Measurements from ENCODE around the gene PRKCE. TPM values are rescaled to one million over a fixed set of nuclear protein-coding genes. Genes with fewer than 3 reads are reported as not detected.
"Not testable (repeated sequence)": the region's sequence is repeated elsewhere in the genome, so short reads cannot be mapped to it uniquely, and the experiment has no call there.

Gene PRKCE
- total RNA-seq, 1 donor from 2014 or later, result 20.8 TPM

DNA sequence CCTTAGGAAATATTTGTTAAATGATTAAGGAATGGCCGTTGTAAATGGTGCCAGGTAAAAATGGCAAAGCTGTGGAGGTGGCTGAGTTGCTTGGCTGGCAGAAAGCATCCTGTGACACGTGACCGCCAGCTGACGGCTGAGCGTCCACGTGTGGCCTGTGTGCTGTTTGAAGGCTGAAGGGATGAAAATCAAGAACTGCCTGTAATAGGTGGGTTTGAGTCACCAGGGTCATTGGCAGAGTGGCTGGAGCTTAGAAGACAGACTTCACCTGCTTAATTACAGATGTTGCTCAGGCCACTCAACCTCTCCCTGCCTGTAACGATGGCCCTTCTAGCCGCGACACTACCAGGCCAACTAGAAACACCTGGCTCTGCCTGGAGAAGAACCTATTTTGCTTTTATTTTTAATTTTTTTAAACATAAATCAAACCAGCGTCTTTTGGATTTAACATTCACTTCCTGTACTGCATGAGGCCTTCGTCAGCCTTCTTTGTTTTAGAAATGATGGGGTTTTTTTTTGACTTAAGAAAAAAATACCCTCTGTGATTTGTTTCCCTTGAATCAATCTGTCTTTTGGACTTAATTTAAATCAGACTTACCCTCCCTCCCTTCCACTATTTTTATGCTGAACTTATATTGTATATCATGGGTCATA is 206.5 kb downstream of the PRKCE start:
- no peak for DNase-seq (ENCODE audit: low spot score)

DNA sequence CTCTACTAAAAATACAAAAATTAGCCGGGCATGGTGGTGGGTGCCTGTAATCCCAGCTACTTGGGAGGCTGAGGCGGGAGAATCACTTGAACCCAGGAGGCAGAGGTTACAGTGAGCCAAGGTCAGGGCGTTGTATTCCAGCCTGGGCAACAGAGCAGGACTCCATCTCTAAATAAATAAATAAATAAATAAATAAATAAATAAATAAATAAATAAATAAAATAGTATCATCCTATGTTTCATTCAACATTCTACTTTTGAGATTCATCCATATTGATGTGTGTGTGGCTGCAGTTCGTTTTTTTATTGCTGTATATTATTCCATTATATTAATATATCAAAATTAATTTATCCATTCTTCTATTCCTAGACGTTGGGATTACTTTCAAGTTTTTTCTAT is 207.4 kb downstream of the PRKCE start:
- not testable (repeated sequence) for DNase-seq (ENCODE audit: low spot score)

DNA sequence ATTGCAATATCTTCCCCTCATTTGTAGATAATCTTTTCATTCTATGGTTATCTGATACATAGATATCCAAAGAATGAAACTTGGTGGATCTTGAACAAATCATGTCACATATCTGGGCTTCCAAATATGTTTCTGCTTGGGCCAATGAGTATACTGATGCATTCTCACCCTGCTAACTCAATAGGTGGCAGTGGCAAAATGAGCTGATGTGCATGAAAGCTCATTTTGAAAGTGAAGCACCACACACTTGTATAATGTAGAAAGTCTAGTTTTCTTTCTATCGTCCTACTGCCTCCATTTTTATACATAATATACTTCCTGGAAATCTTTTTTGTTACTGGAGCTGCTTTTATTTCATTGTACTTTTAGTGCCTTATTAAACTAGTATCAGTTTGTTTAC is 208.2 kb downstream of the PRKCE start:
- DNase-seq (ENCODE audit: low spot score), result no peak

DNA sequence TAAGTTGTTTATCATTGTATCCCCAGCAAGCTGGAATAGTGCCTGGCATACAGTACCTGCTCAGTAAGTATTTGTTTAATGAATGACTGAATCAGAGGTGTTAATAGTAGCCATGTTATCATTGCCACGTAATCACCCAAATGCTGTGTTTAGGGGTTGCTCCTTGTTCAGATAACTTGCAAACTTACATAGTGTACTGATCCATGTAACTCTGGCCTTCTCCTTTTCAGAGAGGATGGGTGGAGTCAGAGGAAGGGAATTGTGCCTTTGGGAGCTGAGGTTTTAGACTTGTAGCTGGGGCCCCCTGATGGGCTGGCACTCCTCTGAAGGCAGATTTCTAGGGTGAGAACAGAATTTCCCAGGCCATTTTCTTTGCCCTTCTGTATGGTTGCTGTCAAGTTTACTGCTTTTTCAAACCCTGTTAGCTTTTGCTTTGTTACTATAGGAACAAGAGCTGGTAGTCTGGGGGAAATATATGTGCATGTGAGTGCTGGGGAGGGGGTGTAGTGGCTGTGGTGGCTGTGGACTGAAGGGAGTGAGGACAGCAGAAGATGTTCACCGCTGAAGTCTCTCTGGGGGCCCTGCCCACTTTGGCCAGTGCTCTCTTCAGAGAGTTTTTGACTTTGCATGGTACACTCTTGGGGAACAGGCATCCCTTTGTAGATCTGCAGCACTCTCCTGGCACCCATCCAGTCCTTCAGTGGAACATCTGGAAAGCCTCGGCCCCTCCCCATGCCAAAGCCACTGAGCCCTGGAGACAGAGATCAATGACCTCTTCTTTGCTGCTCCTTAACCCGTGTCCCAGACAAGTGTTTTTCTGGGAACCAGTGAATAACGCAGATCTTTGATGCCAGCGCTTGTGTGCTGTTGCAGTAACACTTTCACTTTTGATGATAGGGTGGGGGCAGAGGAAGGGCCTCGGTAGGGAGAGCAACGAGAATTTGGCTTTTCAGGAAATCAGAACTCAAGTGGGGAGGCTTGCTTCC is 209.0 kb downstream of the PRKCE start:
- DNase-seq (ENCODE audit: low spot score), result peak; percentile 34

DNA sequence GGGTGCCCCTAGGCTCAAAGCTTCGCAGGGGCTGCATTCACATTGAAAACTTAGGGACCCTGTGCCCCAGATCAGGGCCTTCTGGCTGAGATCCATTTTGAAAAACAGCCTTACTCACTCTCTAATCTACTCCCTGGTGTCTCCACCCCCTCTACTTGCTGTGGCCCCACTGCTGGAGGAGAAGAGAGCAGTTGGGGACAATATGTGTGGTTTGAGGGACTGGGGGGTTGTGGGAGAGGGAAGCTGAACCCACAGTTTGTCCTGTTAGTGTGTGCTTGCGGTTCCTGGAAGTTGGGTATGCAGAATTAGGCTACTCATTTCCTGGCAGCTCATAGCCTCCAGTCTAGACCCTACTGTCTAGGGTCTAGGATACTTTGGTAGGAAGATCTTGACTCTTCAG is 211.4 kb downstream of the PRKCE start:
- no peak for DNase-seq (ENCODE audit: low spot score)

- DNase-seq (ENCODE audit: low spot score), result no peak
Observed at GRCh38 chr2:45864121-45864520, 212.6 kb downstream of the PRKCE start.

DNA sequence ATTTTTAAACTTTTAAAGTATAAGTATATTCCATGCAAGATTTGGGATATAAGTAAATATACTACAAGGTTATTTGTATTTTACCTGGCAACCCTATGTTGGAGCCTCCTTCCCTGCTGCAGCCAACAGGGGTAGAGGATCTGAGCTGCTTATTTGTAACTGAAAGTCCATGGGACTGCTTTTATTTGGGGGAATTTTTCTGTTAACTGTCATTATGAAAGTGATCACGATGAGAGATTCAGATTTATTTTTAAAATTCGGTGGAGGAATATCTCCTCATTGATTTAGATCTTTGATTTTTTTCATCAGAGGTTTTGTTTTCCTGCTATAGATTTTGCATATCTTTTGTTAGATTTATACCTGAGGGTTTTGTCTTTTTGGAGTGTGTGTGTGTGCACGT is 215.9 kb downstream of the PRKCE start:
- no peak for DNase-seq (ENCODE audit: low spot score)

- DNase-seq (ENCODE audit: low spot score), result no peak
Observed at GRCh38 chr2:45867800-45868199, 216.3 kb downstream of the PRKCE start.

GRCh38 chr2:45869165-45869501 is 217.7 kb downstream of the PRKCE start:
- DNase-seq (ENCODE audit: low spot score), result no peak

GRCh38 chr2:45871025-45871424 is 219.6 kb downstream of the PRKCE start:
- DNase-seq (ENCODE audit: low spot score), result no peak

DNA sequence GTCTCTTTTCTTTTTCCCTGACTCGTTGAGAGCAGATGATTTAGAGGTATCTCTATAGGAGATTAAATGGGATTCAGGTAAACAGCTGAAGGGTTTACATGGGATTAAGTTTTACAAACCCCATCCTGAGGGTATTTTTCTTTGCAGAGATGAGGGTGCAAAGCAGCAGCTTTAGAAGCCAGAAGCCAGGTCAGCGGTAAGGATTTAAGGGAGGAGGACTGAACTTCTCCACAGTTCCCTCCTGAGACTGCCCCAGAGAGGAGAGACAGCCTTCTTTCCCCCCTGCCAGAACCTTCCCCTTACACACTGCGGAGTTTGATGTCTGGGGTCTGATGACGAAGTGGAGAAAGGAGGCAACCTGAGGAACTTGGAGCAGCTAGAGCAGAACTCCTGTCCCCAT is 220.1 kb downstream of the PRKCE start:
- no peak for DNase-seq (ENCODE audit: low spot score)

GRCh38 chr2:45872211-45872610 is 220.7 kb downstream of the PRKCE start:
- no peak for DNase-seq (ENCODE audit: low spot score)

GRCh38 chr2:45874344-45874743 is 222.9 kb downstream of the PRKCE start:
- DNase-seq (ENCODE audit: low spot score), result peak; percentile 38

GRCh38 chr2:45876611-45877010 is 225.1 kb downstream of the PRKCE start:
- DNase-seq (ENCODE audit: low spot score), result no peak

GRCh38 chr2:45879406-45879805 is 227.9 kb downstream of the PRKCE start:
- no peak for DNase-seq (ENCODE audit: low spot score)

DNA sequence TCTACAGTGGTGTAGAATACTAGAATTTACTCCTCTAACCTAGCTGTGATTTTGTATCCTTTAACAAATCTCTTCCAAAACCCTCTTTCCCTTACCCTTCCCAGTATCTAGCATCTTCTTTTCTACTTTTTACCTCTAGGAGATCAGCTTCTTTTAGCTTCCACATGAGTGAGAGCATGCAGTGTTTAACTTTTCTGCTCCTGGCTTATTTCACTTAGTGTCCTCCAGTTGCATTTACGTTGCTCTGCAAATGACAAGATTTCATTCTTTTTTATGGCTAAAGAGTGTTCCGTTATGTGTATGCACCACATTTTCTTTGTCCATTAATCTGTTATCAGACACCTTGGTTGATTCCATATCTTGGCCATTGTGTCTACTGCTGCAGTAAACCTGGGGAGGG is 228.5 kb downstream of the PRKCE start:
- DNase-seq (ENCODE audit: low spot score), result no peak

GRCh38 chr2:45881970-45882581 is 230.6 kb downstream of the PRKCE start:
- no peak for DNase-seq (ENCODE audit: low spot score)

- DNase-seq (ENCODE audit: low spot score), result peak; percentile 50
Observed at GRCh38 chr2:45882707-45883602, 231.5 kb downstream of the PRKCE start.

GRCh38 chr2:45883603-45884000 is 232.1 kb downstream of the PRKCE start:
- DNase-seq (ENCODE audit: low spot score), result no peak

DNA sequence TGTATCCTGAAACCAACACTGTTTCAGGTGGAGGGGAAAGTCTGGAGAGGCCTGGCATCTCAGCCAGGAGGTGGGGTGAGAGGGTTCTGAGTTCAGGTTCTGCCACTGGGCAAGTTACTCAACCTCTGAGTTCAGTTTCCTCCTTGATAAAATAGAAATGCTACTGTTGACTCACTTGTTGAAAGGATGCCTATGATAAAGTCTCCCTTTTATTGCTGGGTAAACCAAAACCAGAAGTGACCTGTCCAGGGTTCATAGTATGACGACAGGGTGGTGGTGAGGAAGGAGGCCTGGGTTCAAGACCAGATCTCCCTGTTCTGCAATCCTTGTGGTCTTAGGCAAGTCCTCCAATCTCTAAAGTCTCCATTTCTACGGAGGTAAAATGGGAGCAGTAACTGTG is 232.7 kb downstream of the PRKCE start:
- no peak for DNase-seq (ENCODE audit: low spot score)

- DNase-seq (ENCODE audit: low spot score), result no peak
Observed at GRCh38 chr2:45885171-45885621, 233.7 kb downstream of the PRKCE start.

Data from mucosa of gallbladder (tissue), 1 donor.